Endodermal cell (in vitro differentiated cells): ENCODE results near the gene NT5DC1. TPM values are rescaled to one million over a fixed set of nuclear protein-coding genes. Genes with fewer than 3 reads are reported as not detected.

Source experiments
- DNase-seq: peaks from one replicate; pipeline ENCODE4 v3.0.0-alpha.2; 2017
- H3K27ac ChIP-seq: 2 replicates; pipeline ENCODE4 v1.5.1; 2013; ENCODE audit warnings: mild to moderate bottlenecking, low read depth, low read length, moderate library complexity
- H3K27me3 ChIP-seq: 2 replicates; pipeline ENCODE4 v1.6.1; 2013; ENCODE audit warnings: mild to moderate bottlenecking, low read length, moderate library complexity; ENCODE audit not compliant: insufficient read depth, control insufficient read depth, poor library complexity, severe bottlenecking
- H3K36me3 ChIP-seq: 2 replicates; pipeline ENCODE4 v1.7.0; 2013; ENCODE audit warnings: mild to moderate bottlenecking, low read length, moderate library complexity; ENCODE audit not compliant: control insufficient read depth, insufficient read depth
- H3K4me1 ChIP-seq: one replicate; pipeline ENCODE4 v1.7.0; 2013; ENCODE audit warnings: low read length; ENCODE audit not compliant: control insufficient read depth, insufficient read depth
- H3K4me3 ChIP-seq: 2 replicates; pipeline ENCODE4 v1.5.1; 2013; ENCODE audit warnings: mild to moderate bottlenecking, low read length, moderate library complexity
- H3K9ac ChIP-seq: 2 replicates; pipeline ENCODE4 v1.6.1; 2013; ENCODE audit warnings: mild to moderate bottlenecking, low read length, moderate library complexity; ENCODE audit not compliant: poor library complexity, severe bottlenecking; ENCODE audit errors: extremely low read depth
- H3K9me3 ChIP-seq: 2 replicates; pipeline ENCODE4 v1.6.1; 2013; ENCODE audit warnings: mild to moderate bottlenecking, low read length, moderate library complexity; ENCODE audit not compliant: control insufficient read depth
- H3K27ac Mint-ChIP-seq: 2 replicates; pipeline ENCODE4 v1.8.0; 2020; ENCODE audit warnings: mixed read lengths
- H3K27me3 Mint-ChIP-seq: 2 replicates; pipeline ENCODE4 v1.8.0; 2021; ENCODE audit warnings: mild to moderate bottlenecking, mixed read lengths; ENCODE audit not compliant: insufficient read depth
- H3K36me3 Mint-ChIP-seq: 2 replicates; pipeline ENCODE4 v1.8.0; 2020; ENCODE audit warnings: low read depth, mixed read lengths
- H3K4me1 Mint-ChIP-seq: 2 replicates; pipeline ENCODE4 v1.8.0; 2020; ENCODE audit warnings: mixed read lengths
- H3K4me3 Mint-ChIP-seq: 2 replicates; pipeline ENCODE4 v1.8.0; 2020; ENCODE audit warnings: mild to moderate bottlenecking, moderate library complexity, mixed read lengths
- H3K9me3 Mint-ChIP-seq: 2 replicates; pipeline ENCODE4 v1.8.0; 2020; ENCODE audit warnings: mild to moderate bottlenecking, mixed read lengths
- WGBS, 2 experiments: methylation state at CpG; one replicate each; pipeline versions ENCODE4 v1.1.5 to v1.1.7; 2013; ENCODE audit warnings: missing lambda C conversion rate in 2 of 2, mixed read lengths in 1 of 2; ENCODE audit not compliant: insufficient coverage in 1 of 2, insufficient read length in 1 of 2; 5-methylcytosine and 5-hydroxymethylcytosine counted together
- total RNA-seq, 2 donors: library from RNA; stranded (reverse); fragmentation: NEBNext Ultra II Directional in 1 of 2; extraction: Animal tissue kit (Norgen Biotek cat#: 25700) in 1 of 2; gene quantifications; 2 replicates in 1 of 2; 3 replicates in 1 of 2; pipeline ENCODE4 v1.2.1, GENCODE V29; 2021
- TF ChIP-seq, protein P1 (sequence below): fragments of 200-600 bp; sonication (generic); conservative IDR thresholded peaks from 2 replicates; pipeline ENCODE4 v1.5.0; 2021; ENCODE audit warnings: antibody characterized with exemption, mild to moderate bottlenecking

Gene NT5DC1
- total RNA-seq, 2 donors from 2014 or later = 83.0 to 136 TPM

GRCh38 chr6:116287689-116288282, 187.1 kb downstream of the NT5DC1 start:
- Histone ChIP-seq H3K4me3 (no peak overlapping the region), H3K9me3 (no peaks in the 10 kb centered on the region), H3K27me3 (no peaks in the 10 kb centered on the region), H3K27ac (no peak overlapping the region), H3K4me1 (no peaks in the 10 kb centered on the region), H3K9ac (no peak overlapping the region), H3K36me3 (no peaks in the 10 kb centered on the region)
- WGBS, 2 experiments = 93% methylated on average over 2 of the region's 2 CpGs; no CpG with 5 or more reads in 1 of the 2 experiments
- H3K4me1 Mint-ChIP-seq = peaks cover 3% of the 10 kb centered on the region
- DNase-seq = no peak
- peaks cover 5% of the 10 kb centered on the region for H3K9me3 Mint-ChIP-seq
- H3K36me3 Mint-ChIP-seq = no peaks in the 10 kb centered on the region
- no peak overlapping the region for H3K27ac Mint-ChIP-seq
- H3K27me3 Mint-ChIP-seq = no peaks in the 10 kb centered on the region
- H3K4me3 Mint-ChIP-seq = no peak overlapping the region
- TF ChIP-seq, protein P1, sequence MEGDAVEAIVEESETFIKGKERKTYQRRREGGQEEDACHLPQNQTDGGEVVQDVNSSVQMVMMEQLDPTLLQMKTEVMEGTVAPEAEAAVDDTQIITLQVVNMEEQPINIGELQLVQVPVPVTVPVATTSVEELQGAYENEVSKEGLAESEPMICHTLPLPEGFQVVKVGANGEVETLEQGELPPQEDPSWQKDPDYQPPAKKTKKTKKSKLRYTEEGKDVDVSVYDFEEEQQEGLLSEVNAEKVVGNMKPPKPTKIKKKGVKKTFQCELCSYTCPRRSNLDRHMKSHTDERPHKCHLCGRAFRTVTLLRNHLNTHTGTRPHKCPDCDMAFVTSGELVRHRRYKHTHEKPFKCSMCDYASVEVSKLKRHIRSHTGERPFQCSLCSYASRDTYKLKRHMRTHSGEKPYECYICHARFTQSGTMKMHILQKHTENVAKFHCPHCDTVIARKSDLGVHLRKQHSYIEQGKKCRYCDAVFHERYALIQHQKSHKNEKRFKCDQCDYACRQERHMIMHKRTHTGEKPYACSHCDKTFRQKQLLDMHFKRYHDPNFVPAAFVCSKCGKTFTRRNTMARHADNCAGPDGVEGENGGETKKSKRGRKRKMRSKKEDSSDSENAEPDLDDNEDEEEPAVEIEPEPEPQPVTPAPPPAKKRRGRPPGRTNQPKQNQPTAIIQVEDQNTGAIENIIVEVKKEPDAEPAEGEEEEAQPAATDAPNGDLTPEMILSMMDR = peak; percentile 97

DNA sequence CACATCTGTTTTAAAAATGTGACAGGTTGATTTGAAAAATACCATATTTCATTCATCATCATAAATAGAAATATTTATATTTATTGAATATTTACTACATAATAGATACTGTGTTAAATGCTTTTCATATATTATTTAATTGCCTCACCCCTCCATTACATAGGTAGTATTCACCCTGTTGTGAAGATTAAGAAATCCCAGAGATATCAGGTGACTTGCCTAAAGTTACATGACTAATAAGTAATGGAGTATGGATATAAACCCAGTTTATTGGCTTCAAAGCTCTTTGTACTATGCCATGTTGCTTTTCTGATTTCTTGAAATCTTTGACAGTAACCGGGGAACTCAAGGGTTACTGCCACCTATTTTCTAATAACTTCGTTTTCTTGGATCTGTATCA, 189.2 kb downstream of the NT5DC1 start:
- Mint-ChIP-seq H3K4me3 (no peak overlapping the region), H3K9me3 (peaks cover 5% of the 10 kb centered on the region), H3K27ac (no peak overlapping the region), H3K27me3 (no peaks in the 10 kb centered on the region), H3K36me3 (no peaks in the 10 kb centered on the region), H3K4me1 (no peaks in the 10 kb centered on the region)
- no peak for DNase-seq
- no peaks in the 10 kb centered on the region for H3K4me1 ChIP-seq
- H3K9ac ChIP-seq = no peak overlapping the region
- no peaks in the 10 kb centered on the region for H3K9me3 ChIP-seq
- H3K4me3 ChIP-seq = no peak overlapping the region
- 83 to 89% methylated on average over 1 to 2 of the region's 2 CpGs for WGBS, 2 experiments
- H3K36me3 ChIP-seq = no peaks in the 10 kb centered on the region
- H3K27me3 ChIP-seq = no peaks in the 10 kb centered on the region
- TF ChIP-seq, protein P1 = no peak
- no peak overlapping the region for H3K27ac ChIP-seq

- Mint-ChIP-seq H3K36me3 (no peaks in the 10 kb centered on the region), H3K27me3 (no peaks in the 10 kb centered on the region), H3K27ac (no peak overlapping the region), H3K4me1 (no peaks in the 10 kb centered on the region), H3K4me3 (no peak overlapping the region), H3K9me3 (no peaks in the 10 kb centered on the region)
- no peak for DNase-seq
- Histone ChIP-seq H3K27me3 (no peaks in the 10 kb centered on the region), H3K9me3 (no peaks in the 10 kb centered on the region), H3K4me3 (no peak overlapping the region), H3K9ac (no peak overlapping the region), H3K36me3 (no peaks in the 10 kb centered on the region), H3K27ac (no peak overlapping the region), H3K4me1 (no peaks in the 10 kb centered on the region)
- 96% methylated on average over 2 of the region's 2 CpGs; no CpG with 5 or more reads in 1 of the 2 experiments for WGBS, 2 experiments
- TF ChIP-seq, protein P1 = no peak
These were observed 190.1 kb downstream of the NT5DC1 start for GRCh38 chr6:116290799-116291198.
